Hematopoietic multipotent progenitor cell treated with erythropoietin and hydrocortisone succinate and interleukin-3 and kit ligand, for 4 days (in vitro differentiated cells): ENCODE results near the gene PRC1.
"Not testable (repeated sequence)": the region's sequence is repeated elsewhere in the genome, so short reads cannot be mapped to it uniquely, and the experiment has no call there.

Experiments used
- DNase-seq: peaks from one replicate; pipeline ENCODE4 v3.0.0-alpha.2; 2015

PRC1 gene

GRCh38 chr15:90994417-90995311 lies at the start of gene PRC1:
TSS of gene PRC1 (minus strand) at chr15:90994535. CDS start at chr15:90994417, 118 bp downstream.
- DNase-seq: peak; percentile 99

GRCh38 chr15:91043202-91043874 lies 49.0 kb upstream of the PRC1 start:
- DNase-seq: no peak

GRCh38 chr15:91040856-91041255 lies 46.5 kb upstream of the PRC1 start:
- DNase-seq: no peak

- no peak for DNase-seq
These were observed 45.7 kb upstream of the PRC1 start for GRCh38 chr15:91039996-91040395.

GRCh38 chr15:91032919-91033803 lies 38.8 kb upstream of the PRC1 start:
- DNase-seq: peak; percentile 75

- DNase-seq: no peak
These were observed 37.5 kb upstream of the PRC1 start for GRCh38 chr15:91031796-91032195.

GRCh38 chr15:91027677-91028076 lies 33.3 kb upstream of the PRC1 start:
- no peak for DNase-seq

- no peak for DNase-seq
These were observed 29.4 kb upstream of the PRC1 start for GRCh38 chr15:91023720-91024119.

- DNase-seq: no peak
These were observed 28.4 kb upstream of the PRC1 start for GRCh38 chr15:91022832-91023129.

- peak; percentile 97 for DNase-seq
These were observed 27.9 kb upstream of the PRC1 start, which contains the start of gene VPS33B for GRCh38 chr15:91022075-91022831. TSS of gene VPS33B (minus strand) at chr15:91022594. CDS start at chr15:91022249, 345 bp downstream.

GRCh38 chr15:91021516-91022074 lies 27.3 kb upstream of the PRC1 start:
- DNase-seq: no peak

GRCh38 chr15:91018158-91018557 lies 23.8 kb upstream of the PRC1 start:
- DNase-seq: no peak

- no peak for DNase-seq
These were observed 23.4 kb upstream of the PRC1 start for GRCh38 chr15:91017716-91018115.

GRCh38 chr15:91013701-91014100 lies 19.4 kb upstream of the PRC1 start:
- not testable (repeated sequence) for DNase-seq

- DNase-seq: no peak
These were observed 12.9 kb upstream of the PRC1 start for GRCh38 chr15:91007266-91007665.

GRCh38 chr15:91001209-91001608 lies 6.9 kb upstream of the PRC1 start:
- no peak for DNase-seq

- no peak for DNase-seq
These were observed 4.4 kb upstream of the PRC1 start for GRCh38 chr15:90998737-90999136.

GRCh38 chr15:90994059-90994416 lies 297 bp downstream of the PRC1 start:
- peak; percentile 23 for DNase-seq

GRCh38 chr15:90991587-90992285 lies 2.6 kb downstream of the PRC1 start:
- peak; percentile 69 for DNase-seq

GRCh38 chr15:90990446-90990845 lies 3.9 kb downstream of the PRC1 start:
- no peak for DNase-seq

GRCh38 chr15:90989040-90989768 lies 5.1 kb downstream of the PRC1 start:
- DNase-seq: peak; percentile 50
